Smooth muscle cell (in vitro differentiated cells): Measurements from ENCODE around the gene ELOVL7. TPM values are rescaled to one million over a fixed set of nuclear protein-coding genes. Genes with fewer than 3 reads are reported as not detected.

Experiments
- DNase-seq: peaks from one replicate; lab custom pipeline; 2025; ENCODE audit not compliant: unreplicated experiment; lab: John Stamatoyannopoulos, UW
- H2AFZ ChIP-seq: fragments of 200-600 bp; sonication (generic); 2 replicates; pipeline ENCODE4 v1.6.0; 2016; ENCODE audit warnings: antibody characterized with exemption, low read depth, mild to moderate bottlenecking
- H3F3A ChIP-seq: fragments of 200-600 bp; sonication (generic); 2 replicates; pipeline ENCODE4 v1.6.0; 2017; ENCODE audit warnings: antibody characterized with exemption, low read depth
- H3K27ac ChIP-seq: fragments of 200-600 bp; sonication (generic); 2 replicates; pipeline ENCODE4 v1.5.1; 2016; ENCODE audit warnings: low read depth, mild to moderate bottlenecking
- H3K27me3 ChIP-seq: fragments of 200-600 bp; sonication (generic); 2 replicates; pipeline ENCODE4 v1.6.1; 2016; ENCODE audit warnings: low read depth, mild to moderate bottlenecking
- H3K36me3 ChIP-seq: fragments of 200-600 bp; sonication (generic); 2 replicates; pipeline ENCODE4 v1.5.1; 2016; ENCODE audit warnings: low read depth
- H3K4me1 ChIP-seq: fragments of 200-600 bp; sonication (generic); 2 replicates; pipeline ENCODE4 v1.5.1; 2016; ENCODE audit warnings: low read depth
- H3K4me2 ChIP-seq: fragments of 200-600 bp; sonication (generic); 2 replicates; pipeline ENCODE4 v1.6.0; 2016; ENCODE audit warnings: mild to moderate bottlenecking
- H3K4me3 ChIP-seq: fragments of 200-600 bp; sonication (generic); 2 replicates; pipeline ENCODE4 v1.5.1; 2016; ENCODE audit warnings: mild to moderate bottlenecking
- H3K79me2 ChIP-seq: fragments of 200-600 bp; sonication (generic); 2 replicates; pipeline ENCODE4 v1.6.0; 2016; ENCODE audit warnings: low read depth, mild to moderate bottlenecking
- H3K9ac ChIP-seq: fragments of 200-600 bp; sonication (generic); 2 replicates; pipeline ENCODE4 v1.6.0; 2016; ENCODE audit warnings: low read depth
- H3K9me3 ChIP-seq: fragments of 200-600 bp; sonication (generic); replicated peaks from 2 replicates; pipeline ENCODE4 v1.5.1; 2016; ENCODE audit warnings: low read depth
- H4K20me1 ChIP-seq: fragments of 200-600 bp; sonication (generic); 2 replicates; pipeline ENCODE4 v1.6.0; 2016; ENCODE audit warnings: low read depth
- WGBS: methylation state at CpG from one replicate; pipeline ENCODE4 v1.1.7; 2016; ENCODE audit warnings: low lambda C conversion rate; 5-methylcytosine and 5-hydroxymethylcytosine counted together
- polyA plus RNA-seq: library from polyadenylated mRNA; unstranded; fragments of >200 nt; fragmentation: Nextera tagmentation; extraction: Ambion mirVana; gene quantifications from 2 replicates; pipeline ENCODE4 v1.2.1, GENCODE V29; 2016
- total RNA-seq: library from RNA; depleted of rRNA; stranded (reverse); fragments of >200 nt; gene quantifications from 2 replicates; pipeline ENCODE4 v1.2.3, GENCODE V29; 2014
- TF ChIP-seq, protein P1 (sequence below): fragments of 200-600 bp; sonication (generic); IDR thresholded peaks from 2 replicates; pipeline ENCODE4 v1.5.1; 2017; ENCODE audit warnings: borderline replicate concordance, mild to moderate bottlenecking, antibody characterized with exemption; ENCODE audit not compliant: insufficient read depth, poor library complexity, severe bottlenecking

ELOVL7 gene
- total and polyA plus RNA-seq, 2 experiments from 2014 or later = 1.0 to 5.0 TPM

DNA sequence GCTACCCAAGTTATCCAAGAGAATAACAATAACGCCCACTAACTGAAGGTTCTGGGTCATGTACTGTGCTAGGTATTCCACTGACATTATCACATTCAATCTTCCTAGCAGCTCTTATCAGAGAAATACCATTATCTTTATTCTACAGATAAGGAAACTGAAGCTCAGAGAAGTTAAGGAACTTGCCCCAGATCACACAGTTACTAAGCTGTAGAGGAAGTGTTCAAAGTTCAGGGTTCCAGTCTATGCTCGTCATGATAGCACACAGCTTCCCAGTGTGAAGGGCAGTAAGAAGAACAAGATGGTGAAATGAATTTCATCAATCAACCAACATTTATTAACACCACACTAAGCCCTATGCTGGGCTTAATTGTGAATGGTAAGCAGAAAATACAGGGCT is 29.6 kb downstream of the ELOVL7 start:
- H3K4me2 ChIP-seq = no peak overlapping the region
- no peaks in the 10 kb centered on the region for H3K4me1 ChIP-seq
- TF ChIP-seq, protein P1, sequence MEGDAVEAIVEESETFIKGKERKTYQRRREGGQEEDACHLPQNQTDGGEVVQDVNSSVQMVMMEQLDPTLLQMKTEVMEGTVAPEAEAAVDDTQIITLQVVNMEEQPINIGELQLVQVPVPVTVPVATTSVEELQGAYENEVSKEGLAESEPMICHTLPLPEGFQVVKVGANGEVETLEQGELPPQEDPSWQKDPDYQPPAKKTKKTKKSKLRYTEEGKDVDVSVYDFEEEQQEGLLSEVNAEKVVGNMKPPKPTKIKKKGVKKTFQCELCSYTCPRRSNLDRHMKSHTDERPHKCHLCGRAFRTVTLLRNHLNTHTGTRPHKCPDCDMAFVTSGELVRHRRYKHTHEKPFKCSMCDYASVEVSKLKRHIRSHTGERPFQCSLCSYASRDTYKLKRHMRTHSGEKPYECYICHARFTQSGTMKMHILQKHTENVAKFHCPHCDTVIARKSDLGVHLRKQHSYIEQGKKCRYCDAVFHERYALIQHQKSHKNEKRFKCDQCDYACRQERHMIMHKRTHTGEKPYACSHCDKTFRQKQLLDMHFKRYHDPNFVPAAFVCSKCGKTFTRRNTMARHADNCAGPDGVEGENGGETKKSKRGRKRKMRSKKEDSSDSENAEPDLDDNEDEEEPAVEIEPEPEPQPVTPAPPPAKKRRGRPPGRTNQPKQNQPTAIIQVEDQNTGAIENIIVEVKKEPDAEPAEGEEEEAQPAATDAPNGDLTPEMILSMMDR = no peak
- no peaks in the 10 kb centered on the region for H3K79me2 ChIP-seq
- WGBS = 83% methylated on average over 2 of the region's 2 CpGs
- no peak for DNase-seq
- no peaks in the 10 kb centered on the region for H3F3A ChIP-seq
- no peaks in the 10 kb centered on the region for H3K27me3 ChIP-seq
- no peak overlapping the region for H2AFZ ChIP-seq
- no peaks in the 10 kb centered on the region for H3K9me3 ChIP-seq
- no peak overlapping the region for H3K9ac ChIP-seq
- no peak overlapping the region for H3K27ac ChIP-seq
- H4K20me1 ChIP-seq = no peaks in the 10 kb centered on the region
- no peaks in the 10 kb centered on the region for H3K36me3 ChIP-seq
- no peak overlapping the region for H3K4me3 ChIP-seq

DNA sequence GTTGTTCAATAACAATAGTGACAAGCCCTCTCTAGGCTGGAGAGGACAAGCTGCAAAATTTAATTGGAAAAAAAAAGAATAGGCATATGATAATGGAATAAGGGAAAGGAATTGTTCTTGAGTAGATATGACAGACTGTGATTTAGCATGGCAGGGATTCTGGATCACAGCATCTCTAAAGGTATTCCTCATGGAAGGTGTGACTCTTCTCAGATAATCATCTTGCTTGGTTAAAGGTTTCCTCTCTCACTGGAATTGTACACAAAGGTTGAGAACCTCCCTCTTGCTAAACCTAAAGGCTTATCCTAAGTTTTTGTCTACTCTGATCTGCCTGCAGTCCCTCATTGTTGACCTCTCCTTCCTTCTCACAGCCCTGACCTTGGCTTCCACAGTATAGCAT is 31.6 kb downstream of the ELOVL7 start:
- H4K20me1 ChIP-seq = no peaks in the 10 kb centered on the region
- no peaks in the 10 kb centered on the region for H3K4me1 ChIP-seq
- no peak overlapping the region for H3K9ac ChIP-seq
- H3K27me3 ChIP-seq = no peaks in the 10 kb centered on the region
- no peaks in the 10 kb centered on the region for H3K79me2 ChIP-seq
- H3K36me3 ChIP-seq = no peaks in the 10 kb centered on the region
- DNase-seq = no peak
- H3K9me3 ChIP-seq = no peaks in the 10 kb centered on the region
- H3K27ac ChIP-seq = no peak overlapping the region
- no peak overlapping the region for H3K4me3 ChIP-seq
- H3K4me2 ChIP-seq = no peak overlapping the region
- no peaks in the 10 kb centered on the region for H3F3A ChIP-seq
- TF ChIP-seq, protein P1 = no peak
- H2AFZ ChIP-seq = no peak overlapping the region

DNA sequence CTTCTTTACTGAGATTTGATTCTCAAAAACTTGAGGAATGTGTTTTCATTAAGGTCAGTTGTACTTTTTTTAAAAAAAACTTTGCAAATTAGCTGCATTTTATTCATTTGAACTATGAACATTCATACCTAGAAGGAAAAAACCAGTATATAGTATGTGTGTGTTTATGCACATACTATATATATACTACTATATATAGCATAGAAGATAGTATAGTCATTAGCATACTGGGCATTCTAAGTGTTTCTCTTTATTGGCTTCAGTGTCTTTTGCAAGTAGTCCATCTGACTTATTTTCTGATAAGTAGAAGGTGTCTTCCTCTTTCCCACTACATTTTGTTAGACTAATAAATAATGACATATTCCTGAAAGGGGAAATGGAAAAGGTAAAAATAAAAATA is 33.0 kb downstream of the ELOVL7 start:
- TF ChIP-seq, protein P1 = no peak
- Histone ChIP-seq H3K27ac (no peak overlapping the region), H3F3A (no peaks in the 10 kb centered on the region), H3K4me3 (no peak overlapping the region), H3K79me2 (no peaks in the 10 kb centered on the region), H3K9ac (no peak overlapping the region), H2AFZ (no peak overlapping the region), H3K4me1 (no peaks in the 10 kb centered on the region), H4K20me1 (no peaks in the 10 kb centered on the region), H3K36me3 (no peaks in the 10 kb centered on the region), H3K4me2 (no peak overlapping the region), H3K9me3 (no peaks in the 10 kb centered on the region), H3K27me3 (no peaks in the 10 kb centered on the region)
- DNase-seq = no peak

DNA sequence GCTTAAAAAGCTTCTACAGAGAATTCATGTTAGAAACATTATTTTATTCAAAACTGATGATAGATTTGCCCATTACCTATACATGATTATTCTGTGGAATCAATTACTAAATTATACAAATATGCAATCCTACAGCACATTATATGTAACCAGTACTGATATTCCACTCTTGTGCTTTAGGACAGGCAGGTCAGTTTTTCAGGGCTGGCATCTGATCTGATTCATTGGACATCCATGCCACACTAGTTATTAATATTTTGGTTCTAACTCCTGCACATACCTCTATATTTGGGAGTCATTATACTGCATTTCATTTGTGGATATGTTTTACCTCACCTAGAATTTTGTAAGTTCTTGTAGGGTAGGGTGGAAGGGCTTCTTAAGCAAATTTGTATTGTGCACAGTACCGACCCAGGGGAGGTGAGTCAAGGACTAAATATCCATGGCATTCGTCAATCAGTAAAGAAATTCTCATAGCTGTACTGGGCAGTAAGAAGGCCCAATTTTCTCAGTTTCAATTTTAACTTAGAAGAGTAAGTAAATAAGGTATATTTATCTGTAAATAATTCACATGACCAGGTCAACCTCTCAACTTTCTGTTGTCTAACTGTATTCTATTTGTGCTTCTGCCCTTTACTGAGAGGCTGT is 33.5 kb downstream of the ELOVL7 start:
- Histone ChIP-seq H3F3A (no peaks in the 10 kb centered on the region), H3K9me3 (no peaks in the 10 kb centered on the region), H3K9ac (no peak overlapping the region), H3K4me3 (no peak overlapping the region), H3K27me3 (no peaks in the 10 kb centered on the region), H3K4me2 (no peak overlapping the region), H3K4me1 (no peaks in the 10 kb centered on the region), H3K27ac (no peak overlapping the region), H3K79me2 (no peaks in the 10 kb centered on the region), H4K20me1 (no peaks in the 10 kb centered on the region), H3K36me3 (no peaks in the 10 kb centered on the region), H2AFZ (no peak overlapping the region)
- TF ChIP-seq, protein P1 = no peak
- DNase-seq = no peak
- 45% methylated on average over 2 of the region's 2 CpGs for WGBS
